GM18499 (cell line): ENCODE results near the gene EMD.

Experiments
- ATAC-seq: cut with Tn5 transposase; IDR thresholded peaks from one replicate; pipeline ENCODE4 v1.9.1; 2021; ENCODE audit warnings: moderate number of reproducible peaks; ENCODE audit not compliant: insufficient read depth, unreplicated experiment

The EMD gene

GRCh38 chrX:154354516-154354915, 24.6 kb upstream of the EMD start:
- ATAC-seq, result no peak

GRCh38 chrX:154355094-154355775, 23.9 kb upstream of the EMD start:
- ATAC-seq, result no peak

- ATAC-seq, result no peak
Observed at GRCh38 chrX:154355776-154356140, 23.3 kb upstream of the EMD start.

GRCh38 chrX:154356596-154356995, 22.5 kb upstream of the EMD start:
- ATAC-seq, result no peak

GRCh38 chrX:154357205-154357604, 21.9 kb upstream of the EMD start:
- ATAC-seq, result no peak

GRCh38 chrX:154358011-154358410, 21.1 kb upstream of the EMD start:
- ATAC-seq, result no peak

- ATAC-seq, result no peak
Observed at GRCh38 chrX:154358829-154359228, 20.3 kb upstream of the EMD start.

GRCh38 chrX:154359362-154360154, 19.5 kb upstream of the EMD start:
- no peak for ATAC-seq

GRCh38 chrX:154360155-154360713, 18.9 kb upstream of the EMD start:
- no peak for ATAC-seq

- ATAC-seq, result no peak
Observed at GRCh38 chrX:154362085-154362742, 16.9 kb upstream of the EMD start.

- ATAC-seq, result no peak
Observed at GRCh38 chrX:154363706-154364439, 15.2 kb upstream of the EMD start.

GRCh38 chrX:154365052-154365600, 14.0 kb upstream of the EMD start:
- ATAC-seq, result no peak

- no peak for ATAC-seq
Observed at GRCh38 chrX:154365997-154366665, 13.0 kb upstream of the EMD start.

- no peak for ATAC-seq
Observed at GRCh38 chrX:154366666-154367055, 12.4 kb upstream of the EMD start.

GRCh38 chrX:154367474-154368308, 11.4 kb upstream of the EMD start:
- no peak for ATAC-seq

GRCh38 chrX:154368630-154369448, 10.3 kb upstream of the EMD start:
- no peak for ATAC-seq

- no peak for ATAC-seq
Observed at GRCh38 chrX:154369449-154370299, 9.4 kb upstream of the EMD start.
